ENCODE results near the gene HSFX4. TPM values are rescaled to one million over a fixed set of nuclear protein-coding genes. Genes with fewer than 3 reads are reported as not detected.

Gene HSFX4
- total RNA-seq, 1 experiment from 2014 or later, result not detected

- ChIA-PET POLR2A (no interaction called here), CTCF (interaction anchor here (1.1 to 1.2 kb wide), 2 partner anchors 9 to 67 kb away, joined by 3 to 7 read pairs; partner anchors contain the start of gene MAGEA8)
- TF ChIP-seq ATF6 (CRISPR knock-in tag; IDR thresholded peaks at IDR 0.05), result no peak
- TF ChIP-seq NFYB (CRISPR knock-in tag; conservative IDR thresholded peaks at IDR 0.05; ENCODE audit: low read depth), result no peak
- no peak for TF ChIP-seq ZNF138 (CRISPR knock-in tag; conservative IDR thresholded peaks at IDR 0.05)
- no peak for TF ChIP-seq ELF4 (CRISPR knock-in tag; IDR thresholded peaks at IDR 0.05; ENCODE audit: low read depth)
- no peak for TF ChIP-seq PREB (CRISPR knock-in tag; IDR thresholded peaks at IDR 0.05; ENCODE audit: borderline replicate concordance)
- no peak for TF ChIP-seq AR (CRISPR knock-in tag; IDR thresholded peaks at IDR 0.05)
- no peak for TF ChIP-seq ATF3 (CRISPR knock-in tag; conservative IDR thresholded peaks at IDR 0.05)
- no peak for TF ChIP-seq SOX15 (CRISPR knock-in tag; IDR thresholded peaks at IDR 0.05)
- no peak for TF ChIP-seq ATF1 (CRISPR knock-in tag; IDR thresholded peaks at IDR 0.05)
- TF ChIP-seq ATF2 (CRISPR knock-in tag; IDR thresholded peaks at IDR 0.05; ENCODE audit: borderline replicate concordance, low read depth), result no peak
- TF ChIP-seq HMGA2 (CRISPR knock-in tag; IDR thresholded peaks at IDR 0.05), result no peak
- Mint-ChIP-seq H3K27me3 (ENCODE audit: low read depth) (no peaks in the 10 kb centered on the region), H3K4me1 (peaks cover 16% of the 10 kb centered on the region), H3K36me3 (peaks cover 16% of the 10 kb centered on the region), H3K27ac (0 out of 2 replicates have a peak overlapping the region, but pooled peaks have one; percentile 23), H3K9me3 (no peaks in the 10 kb centered on the region), H3K4me3 (no peak overlapping the region)
- ATAC-seq (peak; percentile 89), DNase-seq (ENCODE audit: low spot score) (no peak)
Observed at GRCh38 chrX:149948016-149948415, 18.6 kb downstream of the HSFX4 start.

- Mint-ChIP-seq H3K27ac (no peak overlapping the region), H3K4me1 (peaks cover 21% of the 10 kb centered on the region), H3K9me3 (no peaks in the 10 kb centered on the region), H3K36me3 (peaks cover 16% of the 10 kb centered on the region), H3K27me3 (ENCODE audit: low read depth) (no peaks in the 10 kb centered on the region), H3K4me3 (no peak overlapping the region)
- ChIA-PET CTCF (interaction anchor here (0.8 to 2.0 kb wide), 3 partner anchors 9 to 415 kb away, joined by 3 to 11 read pairs (median 4); partner anchors contain the start of gene EOLA2), POLR2A (no interaction called here)
- ATAC-seq (no peak), DNase-seq (ENCODE audit: low spot score) (no peak)
- TF ChIP-seq EMX1 (CRISPR knock-in tag; IDR thresholded peaks at IDR 0.05) (no peak), AFF4 (CRISPR knock-in tag; IDR thresholded peaks at IDR 0.05; ENCODE audit: borderline replicate concordance) (no peak), ZMAT4 (CRISPR knock-in tag; IDR thresholded peaks at IDR 0.05) (no peak), ZNF396 (CRISPR knock-in tag; IDR thresholded peaks at IDR 0.05; ENCODE audit: borderline replicate concordance) (no peak), ZNF512 (CRISPR knock-in tag; IDR thresholded peaks at IDR 0.05; ENCODE audit: borderline replicate concordance) (no peak), ATF6 (CRISPR knock-in tag; IDR thresholded peaks at IDR 0.05) (no peak)
Observed at GRCh38 chrX:149949743-149950436, 20.5 kb downstream of the HSFX4 start.
